ENCODE measurements around the gene TAL1.
A peak's percentile ranks its signal among the peaks of the same experiment; 100 is the strongest.
"Not testable (repeated sequence)": the region's sequence is repeated elsewhere in the genome, so short reads cannot be mapped to it uniquely, and the experiment has no call there.

The TAL1 gene

DNA sequence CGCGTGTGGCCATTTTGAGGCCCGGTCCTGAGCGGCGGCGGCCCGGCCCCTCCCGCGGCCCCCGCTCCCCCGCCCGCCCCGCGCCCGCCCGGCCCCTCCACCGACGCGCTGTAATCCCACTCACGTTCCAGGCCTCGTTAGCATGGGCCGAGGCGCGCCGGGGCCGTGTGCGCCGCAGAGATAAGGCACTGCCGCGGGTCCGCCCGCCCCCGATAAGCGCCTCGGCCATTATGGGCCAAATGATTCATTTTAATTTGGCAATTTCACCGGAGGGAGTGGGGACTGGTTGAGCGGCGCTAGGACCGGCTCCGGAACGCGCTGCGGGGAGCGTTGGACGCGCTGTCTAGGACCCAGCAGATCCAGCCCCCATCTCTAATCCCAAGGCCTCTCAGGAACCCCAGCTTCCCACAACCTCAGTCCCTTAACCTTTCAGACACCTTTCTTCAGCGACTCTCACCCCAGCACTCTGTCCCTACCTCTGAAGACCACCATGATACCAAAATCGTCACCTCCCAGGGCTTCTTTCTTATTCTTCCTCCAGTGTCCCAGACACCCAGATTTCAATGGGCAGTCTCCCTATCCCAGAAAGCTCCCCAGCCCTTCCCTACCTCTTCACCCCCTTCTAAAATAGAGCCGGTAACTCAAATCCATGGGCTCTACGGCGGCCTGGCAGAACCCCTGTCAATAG is at the start of gene TAL1:
TAL1 (minus strand) TSS at position 39 of the 688 bp plus-strand sequence. CDS start 6,337 bp downstream, outside the sequence.
- H3K27ac Mint-ChIP-seq = peak within 1 kb of the TSS; percentile 87
- H3K4me1 Mint-ChIP-seq (ENCODE audit: low read depth) = peaks cover 53% of the 10 kb centered on the region
- intact Hi-C loops (cut with micrococcal nuclease) = loop anchor here (5.0 kb wide), 1 partner anchor 40 kb away; the partner anchor contains the start of gene PDZK1IP1
- peak within 1 kb of the TSS; percentile 75 for H3K4me3 Mint-ChIP-seq
- H3K36me3 Mint-ChIP-seq (ENCODE audit: low read depth) = peaks cover 7% of the 10 kb centered on the region
- peaks cover 92% of the 10 kb centered on the region for H3K27me3 Mint-ChIP-seq
- no peaks in the 10 kb centered on the region for H3K9me3 Mint-ChIP-seq

DNA sequence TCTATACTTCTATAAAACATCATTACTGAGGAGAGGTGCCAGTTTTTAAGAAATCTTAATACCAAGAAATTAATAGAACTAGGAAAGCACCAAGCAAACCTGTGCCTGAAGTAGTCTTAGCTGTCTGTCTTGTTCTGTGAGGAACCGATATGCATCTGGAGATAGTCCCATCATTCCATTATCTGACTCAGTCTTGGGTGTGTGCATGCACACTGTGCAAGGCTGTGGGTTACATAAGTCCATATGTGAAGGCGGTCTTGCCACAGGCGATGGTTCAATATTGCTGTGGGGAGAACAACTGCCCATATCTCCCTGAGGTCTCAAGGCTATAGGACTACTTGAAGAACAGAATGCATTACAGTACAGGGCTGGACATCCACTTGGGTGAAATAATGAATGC is 48.1 kb upstream of the TAL1 start:
- intact Hi-C loops (cut with micrococcal nuclease) = no loop called here
- H3K4me1 Mint-ChIP-seq (ENCODE audit: low read depth) = no peaks in the 10 kb centered on the region
- H3K27ac Mint-ChIP-seq = no peak overlapping the region
- H3K36me3 Mint-ChIP-seq (ENCODE audit: low read depth) = peaks cover 9% of the 10 kb centered on the region
- no peaks in the 10 kb centered on the region for H3K9me3 Mint-ChIP-seq
- H3K4me3 Mint-ChIP-seq = no peak overlapping the region
- H3K27me3 Mint-ChIP-seq = no peaks in the 10 kb centered on the region

DNA sequence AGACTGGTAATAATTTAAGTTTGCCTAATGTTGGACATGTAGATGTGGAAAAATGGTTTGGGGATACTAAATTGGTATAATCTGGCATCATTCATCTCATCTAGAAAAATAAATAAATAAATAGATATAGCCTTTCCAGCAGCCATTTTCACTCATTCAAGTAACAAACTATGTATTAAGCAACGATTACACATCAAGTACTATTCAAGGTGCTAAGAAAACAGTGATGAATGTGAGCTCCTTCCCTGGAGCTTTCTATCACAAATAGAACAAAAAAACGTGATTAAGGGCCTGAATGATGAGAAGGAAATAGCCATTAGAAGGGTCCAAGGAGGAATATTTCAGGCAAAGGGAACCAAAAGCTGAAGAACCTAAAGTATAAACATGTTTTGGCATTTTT is 44.8 kb upstream of the TAL1 start:
- no peaks in the 10 kb centered on the region for H3K27me3 Mint-ChIP-seq
- intact Hi-C loops (cut with micrococcal nuclease) = no loop called here
- H3K4me1 Mint-ChIP-seq (ENCODE audit: low read depth) = no peaks in the 10 kb centered on the region
- H3K36me3 Mint-ChIP-seq (ENCODE audit: low read depth) = peaks cover 12% of the 10 kb centered on the region
- no peak overlapping the region for H3K27ac Mint-ChIP-seq
- no peak overlapping the region for H3K4me3 Mint-ChIP-seq
- no peaks in the 10 kb centered on the region for H3K9me3 Mint-ChIP-seq

DNA sequence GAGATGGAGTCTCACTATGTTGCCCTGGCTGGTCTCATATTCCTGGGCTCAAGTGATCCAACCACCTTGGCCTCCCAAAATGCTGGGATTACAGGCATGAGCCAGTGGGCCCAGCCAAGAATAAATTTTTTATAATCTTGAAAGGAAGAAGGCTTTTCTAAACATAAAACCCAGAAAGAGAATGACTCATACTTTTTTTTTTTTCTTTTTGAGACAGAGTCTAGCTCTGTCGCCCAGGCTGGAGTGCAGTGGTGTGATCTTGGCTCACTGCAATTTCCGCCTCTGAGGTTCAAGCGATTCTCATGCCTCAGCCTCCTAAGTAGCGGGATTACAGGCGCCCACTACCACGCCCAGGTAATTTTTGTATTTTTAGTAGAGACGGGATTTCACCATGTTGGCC is 43.8 kb upstream of the TAL1 start:
- H3K4me3 Mint-ChIP-seq; H3K27me3 Mint-ChIP-seq; intact Hi-C loops (cut with micrococcal nuclease); H3K4me1 Mint-ChIP-seq (ENCODE audit: low read depth); H3K27ac Mint-ChIP-seq; H3K9me3 Mint-ChIP-seq: not testable (repeated sequence)
- H3K36me3 Mint-ChIP-seq (ENCODE audit: low read depth) = peaks cover 14% of the 10 kb centered on the region

DNA sequence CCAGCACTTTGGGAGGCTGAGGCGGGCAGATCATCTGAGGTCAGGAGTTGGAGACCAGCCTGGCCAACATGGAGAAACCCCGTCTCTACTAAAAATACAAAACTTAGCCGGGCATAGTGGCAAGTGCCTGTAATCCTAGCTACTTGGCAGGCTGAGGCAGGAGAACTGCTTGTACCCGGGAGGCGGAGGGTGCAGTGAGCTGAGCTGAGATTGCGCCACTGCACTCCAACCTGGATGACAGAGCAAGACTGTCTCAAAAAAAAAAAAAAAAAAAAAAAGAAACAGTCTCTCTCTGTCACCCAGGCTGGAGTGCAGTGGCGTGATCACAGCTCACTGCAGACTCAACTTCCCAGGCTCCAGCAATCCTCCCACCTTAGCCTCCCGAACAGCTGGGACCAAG is 33.5 kb upstream of the TAL1 start:
- H3K27ac Mint-ChIP-seq; H3K9me3 Mint-ChIP-seq; H3K4me1 Mint-ChIP-seq (ENCODE audit: low read depth); H3K4me3 Mint-ChIP-seq; intact Hi-C loops (cut with micrococcal nuclease); H3K27me3 Mint-ChIP-seq: not testable (repeated sequence)
- peaks cover 25% of the 10 kb centered on the region for H3K36me3 Mint-ChIP-seq (ENCODE audit: low read depth)

DNA sequence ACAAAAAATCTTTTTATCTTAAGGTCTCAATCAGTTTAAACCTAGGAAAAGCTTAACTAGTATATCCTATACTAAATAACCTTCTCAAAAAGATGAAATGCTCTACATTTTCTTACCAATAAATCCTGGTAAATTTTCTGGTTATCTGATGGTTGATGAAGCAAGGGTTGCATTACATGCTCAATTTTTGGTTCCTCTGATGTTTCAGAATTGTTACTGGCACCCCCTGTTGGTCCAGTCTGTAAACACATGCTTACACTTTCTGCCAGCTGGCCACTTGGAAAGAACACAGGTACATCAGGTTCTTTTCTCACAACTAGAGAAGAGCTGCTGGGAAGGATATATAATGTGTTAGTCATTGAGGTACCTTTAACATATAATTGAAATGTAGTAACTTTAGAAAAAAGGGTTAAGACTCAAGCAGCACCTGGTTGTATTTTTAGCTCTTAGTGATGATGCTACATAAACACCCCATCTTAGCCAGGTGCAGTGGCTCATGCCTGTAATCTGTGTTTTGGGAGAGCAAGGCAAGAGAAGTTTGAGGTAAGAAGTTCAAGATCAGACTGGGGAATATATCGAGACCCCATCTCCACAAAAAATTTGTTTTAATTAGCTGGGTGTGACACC is 30.9 kb upstream of the TAL1 start:
- H3K27ac Mint-ChIP-seq = no peak overlapping the region
- intact Hi-C loops (cut with micrococcal nuclease) = loop anchor here (1.0 kb wide), 2 partner anchors 70 to 84 kb away; no protein-coding TSS in a partner anchor
- no peak overlapping the region for H3K4me3 Mint-ChIP-seq
- no peaks in the 10 kb centered on the region for H3K4me1 Mint-ChIP-seq (ENCODE audit: low read depth)
- peaks cover 15% of the 10 kb centered on the region for H3K36me3 Mint-ChIP-seq (ENCODE audit: low read depth)
- no peaks in the 10 kb centered on the region for H3K9me3 Mint-ChIP-seq
- H3K27me3 Mint-ChIP-seq = no peaks in the 10 kb centered on the region

DNA sequence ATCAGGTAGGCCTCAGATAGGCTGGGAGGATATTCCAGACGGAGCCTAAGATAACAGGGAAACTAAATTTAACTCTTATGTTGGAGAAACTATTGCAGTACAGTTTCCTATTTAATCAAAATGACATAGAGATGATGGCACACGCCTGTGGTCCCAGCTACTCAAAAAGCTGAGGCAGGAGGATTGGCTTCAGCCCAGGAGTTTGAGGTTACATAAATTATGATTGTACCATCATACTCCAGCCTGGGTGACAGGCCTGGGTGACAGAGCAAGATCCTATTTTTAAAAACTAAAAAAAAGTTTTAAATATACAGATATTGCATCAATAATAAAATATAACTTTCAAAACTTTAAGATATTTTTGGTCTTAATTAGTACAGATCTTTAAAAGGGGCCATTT is 25.2 kb upstream of the TAL1 start:
- intact Hi-C loops (cut with micrococcal nuclease) = no loop called here
- Mint-ChIP-seq H3K27me3 (no peaks in the 10 kb centered on the region), H3K27ac (no peak overlapping the region), H3K4me3 (no peak overlapping the region), H3K9me3 (no peaks in the 10 kb centered on the region), H3K36me3 (ENCODE audit: low read depth) (peaks cover 5% of the 10 kb centered on the region), H3K4me1 (ENCODE audit: low read depth) (no peaks in the 10 kb centered on the region)

DNA sequence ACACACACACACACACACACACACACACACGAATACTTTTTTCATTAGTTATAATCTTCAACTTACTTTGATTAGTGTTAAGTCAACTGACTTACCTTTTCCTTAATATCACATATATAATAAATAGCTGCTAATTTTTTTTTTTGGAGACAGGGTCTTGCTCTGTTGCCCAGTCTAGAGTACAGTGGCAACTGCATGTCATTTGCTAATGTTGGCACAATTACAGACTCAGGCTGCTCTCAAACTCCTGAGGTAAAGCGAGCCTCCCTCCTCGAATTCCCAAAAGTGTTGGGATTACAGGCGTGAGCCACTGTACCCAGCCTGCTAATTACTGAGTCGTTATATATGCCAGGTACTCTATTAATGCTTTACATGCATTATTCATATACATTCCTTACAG is 20.8 kb upstream of the TAL1 start:
- H3K4me3 Mint-ChIP-seq = no peak overlapping the region
- no peak overlapping the region for H3K27ac Mint-ChIP-seq
- no peaks in the 10 kb centered on the region for H3K4me1 Mint-ChIP-seq (ENCODE audit: low read depth)
- intact Hi-C loops (cut with micrococcal nuclease) = no loop called here
- H3K9me3 Mint-ChIP-seq = no peaks in the 10 kb centered on the region
- peaks cover 6% of the 10 kb centered on the region for H3K36me3 Mint-ChIP-seq (ENCODE audit: low read depth)
- H3K27me3 Mint-ChIP-seq = no peaks in the 10 kb centered on the region

DNA sequence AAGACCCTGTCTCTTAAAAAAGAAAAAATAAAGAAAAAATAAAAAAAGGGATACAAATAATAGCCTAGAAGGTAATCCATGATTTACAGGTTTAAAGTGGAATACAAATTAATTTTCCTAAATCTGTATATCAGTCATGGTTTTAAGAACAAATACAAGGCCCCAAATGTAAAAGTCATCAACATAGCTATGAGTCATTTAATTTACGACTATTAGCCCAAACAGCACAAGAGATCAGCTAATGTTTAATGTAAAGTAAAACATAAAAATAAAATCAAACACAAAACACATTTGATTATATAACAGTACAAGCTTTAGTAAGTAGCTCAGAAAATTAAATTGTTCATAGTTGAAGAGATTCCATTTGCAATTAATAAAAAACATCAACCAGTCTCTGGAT is 20.3 kb upstream of the TAL1 start:
- Mint-ChIP-seq H3K4me3 (no peak overlapping the region), H3K4me1 (ENCODE audit: low read depth) (no peaks in the 10 kb centered on the region), H3K27me3 (no peaks in the 10 kb centered on the region), H3K36me3 (ENCODE audit: low read depth) (peaks cover 6% of the 10 kb centered on the region), H3K27ac (no peak overlapping the region), H3K9me3 (no peaks in the 10 kb centered on the region)
- intact Hi-C loops (cut with micrococcal nuclease) = no loop called here

DNA sequence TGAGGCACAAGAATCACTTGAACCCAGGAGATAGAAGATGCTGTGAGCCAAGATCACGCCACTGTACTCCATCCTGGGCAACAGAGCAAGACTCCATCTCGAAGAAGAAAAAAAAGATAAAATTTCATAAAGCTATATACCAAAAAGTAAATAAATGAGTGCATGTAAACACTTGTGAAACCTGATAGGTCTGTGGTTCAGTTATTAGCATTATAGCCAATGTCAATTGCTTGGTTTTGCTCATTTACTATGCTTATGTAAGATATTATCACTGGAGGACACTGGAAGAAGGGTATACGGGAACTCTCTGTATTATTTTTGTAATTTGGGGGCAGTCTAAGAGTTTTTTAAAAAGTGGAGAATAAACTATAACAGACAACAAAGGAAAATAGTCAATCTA is 17.7 kb upstream of the TAL1 start:
- H3K27ac Mint-ChIP-seq = no peak overlapping the region
- peaks cover under 1% of the 10 kb centered on the region for H3K4me1 Mint-ChIP-seq (ENCODE audit: low read depth)
- no peak overlapping the region for H3K4me3 Mint-ChIP-seq
- intact Hi-C loops (cut with micrococcal nuclease) = no loop called here
- peaks cover 5% of the 10 kb centered on the region for H3K27me3 Mint-ChIP-seq
- peaks cover 6% of the 10 kb centered on the region for H3K36me3 Mint-ChIP-seq (ENCODE audit: low read depth)
- H3K9me3 Mint-ChIP-seq = no peaks in the 10 kb centered on the region

DNA sequence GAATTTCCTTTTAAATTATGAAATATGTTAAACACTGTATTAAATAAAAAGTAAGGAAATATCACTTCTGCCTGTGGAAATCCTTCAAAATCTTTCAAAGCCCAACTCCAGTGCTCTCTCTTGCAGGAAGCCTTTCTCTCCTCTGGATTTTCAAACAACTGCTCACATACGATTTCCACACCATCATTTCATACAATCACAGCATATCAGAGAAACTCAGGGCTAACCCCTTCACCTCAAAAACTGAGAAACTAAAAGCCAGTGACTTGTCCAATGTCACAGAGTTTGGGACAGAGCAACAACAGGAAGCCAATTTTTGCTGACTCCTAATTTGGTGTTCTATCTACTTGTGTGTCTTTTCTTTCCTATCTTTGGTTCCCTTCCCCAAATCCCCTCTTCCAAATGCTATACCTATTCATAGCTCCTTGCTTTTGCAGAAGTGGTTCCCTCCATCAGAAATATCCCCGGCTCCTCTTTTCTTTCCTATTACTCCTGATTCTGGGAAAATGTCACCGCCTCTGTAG is 12.4 kb upstream of the TAL1 start:
- H3K4me1 Mint-ChIP-seq (ENCODE audit: low read depth) = peaks cover 16% of the 10 kb centered on the region
- no peak overlapping the region for H3K27ac Mint-ChIP-seq
- intact Hi-C loops (cut with micrococcal nuclease) = no loop called here
- peaks cover 33% of the 10 kb centered on the region for H3K27me3 Mint-ChIP-seq
- H3K9me3 Mint-ChIP-seq = no peaks in the 10 kb centered on the region
- no peak overlapping the region for H3K4me3 Mint-ChIP-seq
- no peaks in the 10 kb centered on the region for H3K36me3 Mint-ChIP-seq (ENCODE audit: low read depth)

DNA sequence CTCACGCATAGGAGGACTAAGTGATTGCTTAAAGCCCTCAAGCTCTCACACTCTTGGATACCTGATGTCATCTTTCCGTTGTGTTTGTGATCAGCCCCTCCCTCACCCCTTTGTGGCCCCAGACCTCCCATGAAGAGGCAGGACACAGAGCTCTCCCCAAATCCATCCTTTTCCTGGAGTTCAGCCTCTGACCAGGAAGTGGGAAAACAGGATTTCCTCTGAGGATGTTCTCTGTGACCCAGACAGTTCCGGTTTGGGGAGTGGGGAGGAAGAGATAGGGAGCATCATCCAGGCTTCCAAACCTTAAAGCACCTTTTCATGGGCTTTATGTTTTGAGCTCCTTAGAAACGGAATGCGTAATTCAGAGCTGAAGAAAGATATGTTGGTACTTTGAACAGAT is 11.9 kb upstream of the TAL1 start:
- intact Hi-C loops (cut with micrococcal nuclease) = no loop called here
- H3K9me3 Mint-ChIP-seq = no peaks in the 10 kb centered on the region
- H3K4me1 Mint-ChIP-seq (ENCODE audit: low read depth) = peaks cover 20% of the 10 kb centered on the region
- no peak overlapping the region for H3K27ac Mint-ChIP-seq
- H3K4me3 Mint-ChIP-seq = no peak overlapping the region
- peaks cover 36% of the 10 kb centered on the region for H3K27me3 Mint-ChIP-seq
- no peaks in the 10 kb centered on the region for H3K36me3 Mint-ChIP-seq (ENCODE audit: low read depth)

DNA sequence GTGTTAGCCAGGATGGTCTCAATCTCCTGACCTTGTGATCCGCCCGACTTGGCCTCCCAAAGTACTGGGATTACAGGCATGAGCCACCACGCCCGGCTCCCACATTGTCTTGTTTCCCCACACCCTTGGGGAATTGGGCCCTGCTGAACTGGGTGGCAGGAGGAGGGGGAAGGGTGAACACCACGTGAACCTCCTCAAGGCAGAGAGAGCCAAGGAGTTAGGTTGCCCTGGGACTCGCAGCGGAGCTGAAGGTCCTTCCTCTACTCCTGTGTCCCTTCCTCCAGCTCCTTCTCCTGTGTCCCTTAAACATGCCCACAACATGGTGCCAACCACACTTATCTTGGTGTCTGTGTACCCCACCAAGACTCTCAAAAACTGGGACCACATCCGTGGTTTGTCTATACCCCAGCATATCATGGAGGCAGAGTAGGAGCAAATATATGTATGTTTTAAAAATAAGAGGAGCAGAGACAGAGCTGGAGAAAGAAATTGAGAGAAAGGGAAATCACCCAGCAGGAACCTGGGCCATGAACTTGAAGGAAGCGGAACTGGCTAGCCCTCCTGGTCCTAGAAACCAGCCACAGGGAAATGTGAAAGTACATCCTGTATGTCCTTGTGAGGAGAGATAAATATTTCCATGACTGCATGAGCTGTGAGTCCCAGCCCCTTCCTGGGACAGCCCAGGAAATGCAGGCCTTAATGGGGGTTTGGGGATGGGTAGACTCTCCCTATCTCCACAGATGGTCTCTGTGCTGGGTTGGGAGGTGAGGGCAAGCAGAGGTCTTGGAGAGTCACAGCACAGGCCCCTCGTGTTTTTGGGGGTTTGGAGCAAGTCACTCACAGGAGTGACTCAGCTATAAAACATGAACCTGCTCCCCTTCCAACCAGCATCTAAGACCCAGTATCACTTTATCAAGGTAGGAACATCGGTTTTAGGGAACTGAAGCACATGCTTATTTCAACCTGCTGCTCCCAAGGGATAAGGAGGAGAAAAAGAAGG is 9.4 kb upstream of the TAL1 start:
- H3K27me3 Mint-ChIP-seq = peaks cover 45% of the 10 kb centered on the region
- intact Hi-C loops (cut with micrococcal nuclease) = no loop called here
- H3K4me1 Mint-ChIP-seq (ENCODE audit: low read depth) = peaks cover 28% of the 10 kb centered on the region
- no peaks in the 10 kb centered on the region for H3K36me3 Mint-ChIP-seq (ENCODE audit: low read depth)
- H3K9me3 Mint-ChIP-seq = no peaks in the 10 kb centered on the region
- H3K27ac Mint-ChIP-seq = no peak overlapping the region
- H3K4me3 Mint-ChIP-seq = no peak overlapping the region

Measured in dendritic cell treated with granulocyte-macrophage colony-stimulating factor and Interleukin-4, amounts not matched to agents 40 ng/mL and 50 ng/mL, for 4 days (primary cell).